ENCODE data around the gene MRGPRD.

The MRGPRD gene

DNA sequence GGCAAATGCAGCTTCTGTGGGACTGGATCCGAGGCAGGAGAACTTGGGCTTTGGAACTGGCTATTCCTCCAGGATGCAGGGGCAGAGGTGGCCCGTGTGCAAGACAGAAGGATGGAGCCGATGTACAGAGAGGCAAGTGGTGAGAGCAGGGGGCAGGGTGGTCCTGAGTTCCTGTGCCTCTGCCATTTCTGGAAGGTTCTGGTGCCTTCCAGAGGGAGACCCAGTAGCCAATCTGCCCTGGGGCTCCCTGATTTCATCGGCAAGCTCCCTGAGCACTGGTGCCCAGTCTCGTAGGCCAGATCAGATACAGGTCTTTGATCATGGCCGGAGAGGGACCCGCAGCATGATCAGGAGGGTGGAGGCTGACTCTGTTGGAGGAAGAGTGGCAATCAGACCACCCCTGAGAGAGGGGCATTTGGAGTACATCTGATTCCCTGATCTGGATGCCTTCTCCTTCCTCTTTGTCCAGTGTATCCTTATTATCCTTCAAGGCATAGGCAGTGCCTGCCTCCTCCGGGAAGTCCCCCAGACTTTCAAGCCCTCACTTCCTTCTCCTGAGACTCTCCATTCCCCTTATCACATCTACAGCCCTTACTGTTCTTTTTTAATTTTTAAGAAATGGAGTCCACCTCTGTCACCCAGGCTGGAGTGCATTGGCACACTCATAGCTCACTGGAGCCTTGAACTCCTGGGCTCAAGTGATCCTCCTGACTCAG lies 9.7 kb downstream of the MRGPRD start:
- in situ Hi-C loops (cut with MboI; ENCODE audit: low sequenced_read_pairs, unreplicated experiment) = no loop called here
- DNase-seq (ENCODE audit: low spot score) = no peak
- TF ChIP-seq, protein P1, sequence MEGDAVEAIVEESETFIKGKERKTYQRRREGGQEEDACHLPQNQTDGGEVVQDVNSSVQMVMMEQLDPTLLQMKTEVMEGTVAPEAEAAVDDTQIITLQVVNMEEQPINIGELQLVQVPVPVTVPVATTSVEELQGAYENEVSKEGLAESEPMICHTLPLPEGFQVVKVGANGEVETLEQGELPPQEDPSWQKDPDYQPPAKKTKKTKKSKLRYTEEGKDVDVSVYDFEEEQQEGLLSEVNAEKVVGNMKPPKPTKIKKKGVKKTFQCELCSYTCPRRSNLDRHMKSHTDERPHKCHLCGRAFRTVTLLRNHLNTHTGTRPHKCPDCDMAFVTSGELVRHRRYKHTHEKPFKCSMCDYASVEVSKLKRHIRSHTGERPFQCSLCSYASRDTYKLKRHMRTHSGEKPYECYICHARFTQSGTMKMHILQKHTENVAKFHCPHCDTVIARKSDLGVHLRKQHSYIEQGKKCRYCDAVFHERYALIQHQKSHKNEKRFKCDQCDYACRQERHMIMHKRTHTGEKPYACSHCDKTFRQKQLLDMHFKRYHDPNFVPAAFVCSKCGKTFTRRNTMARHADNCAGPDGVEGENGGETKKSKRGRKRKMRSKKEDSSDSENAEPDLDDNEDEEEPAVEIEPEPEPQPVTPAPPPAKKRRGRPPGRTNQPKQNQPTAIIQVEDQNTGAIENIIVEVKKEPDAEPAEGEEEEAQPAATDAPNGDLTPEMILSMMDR (IDR thresholded peaks at IDR 0.05; ENCODE audit: borderline replicate concordance, control extremely low read depth, extremely low read depth, insufficient read depth, missing control alignments) = no peak

DNA sequence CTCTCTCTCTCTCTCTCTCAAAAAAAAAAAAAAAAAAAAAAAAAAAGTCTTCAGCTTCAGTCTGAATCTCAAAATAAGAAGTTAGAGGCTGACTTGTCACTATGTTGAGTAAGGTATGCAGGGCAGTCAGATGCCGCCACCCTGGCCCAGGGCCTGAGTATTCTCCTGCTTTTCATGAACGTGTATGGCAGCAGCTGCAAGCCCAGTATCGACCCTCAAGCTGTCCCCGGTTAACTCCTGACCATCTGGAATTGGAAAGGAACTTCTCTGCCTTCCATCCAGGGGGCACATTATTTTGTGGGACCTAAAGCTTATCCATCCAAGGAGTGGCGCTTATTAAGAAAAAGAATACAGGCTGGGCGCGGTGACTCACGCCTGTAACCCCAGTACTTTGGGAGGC lies 11.4 kb downstream of the MRGPRD start:
- TF ChIP-seq, protein P1 (IDR thresholded peaks at IDR 0.05; ENCODE audit: borderline replicate concordance, control extremely low read depth, extremely low read depth, insufficient read depth, missing control alignments) = no peak
- in situ Hi-C loops (cut with MboI; ENCODE audit: low sequenced_read_pairs, unreplicated experiment) = no loop called here
- no peak for DNase-seq (ENCODE audit: low spot score)

DNA sequence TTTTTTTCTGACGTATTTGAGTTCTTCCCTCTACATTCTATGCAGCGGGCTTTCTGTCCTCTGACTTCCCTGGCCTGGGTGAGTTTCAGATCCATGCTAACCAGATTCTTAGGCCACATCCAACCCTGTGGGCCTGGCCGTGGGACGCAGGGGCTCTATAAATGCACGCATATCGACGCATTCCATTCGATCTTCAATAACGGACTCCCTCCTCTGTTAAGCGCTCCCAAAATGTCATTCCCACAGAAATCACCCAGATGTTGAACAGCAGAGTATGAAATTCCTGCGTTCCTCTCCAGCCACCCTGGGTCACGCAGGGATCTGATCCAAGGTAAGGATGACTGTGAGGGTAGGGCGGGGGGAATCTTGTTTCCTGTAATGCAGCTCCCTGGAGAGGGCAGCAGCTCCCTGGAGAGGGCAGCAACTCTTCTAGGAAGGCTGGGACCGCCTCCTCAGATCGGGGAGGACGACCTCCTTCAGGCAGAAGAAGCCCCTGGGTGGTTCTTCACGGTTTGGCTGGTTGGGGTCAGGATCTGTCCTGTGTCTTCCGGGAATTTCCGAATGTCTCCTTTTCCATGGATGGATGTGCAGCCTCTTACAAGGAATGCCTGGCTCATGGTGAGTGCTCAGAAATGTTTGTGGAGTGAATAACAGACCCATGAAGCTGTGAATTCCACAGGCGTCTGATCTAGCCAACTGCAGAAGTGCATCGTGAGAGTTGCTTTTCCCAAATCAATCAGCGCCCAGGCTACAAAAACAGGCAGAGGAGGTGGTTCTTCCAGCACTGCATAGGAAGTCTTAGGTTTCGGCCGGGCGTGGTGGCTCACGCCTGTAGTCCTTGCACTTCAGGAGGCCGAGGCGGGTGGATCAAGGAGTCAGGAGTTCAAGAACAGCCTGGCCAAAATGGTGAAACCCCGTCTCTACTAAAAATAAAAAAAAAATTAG lies 12.2 kb downstream of the MRGPRD start:
- in situ Hi-C loops (cut with MboI; ENCODE audit: low sequenced_read_pairs, unreplicated experiment) = no loop called here
- DNase-seq (ENCODE audit: low spot score) = no peak

DNA sequence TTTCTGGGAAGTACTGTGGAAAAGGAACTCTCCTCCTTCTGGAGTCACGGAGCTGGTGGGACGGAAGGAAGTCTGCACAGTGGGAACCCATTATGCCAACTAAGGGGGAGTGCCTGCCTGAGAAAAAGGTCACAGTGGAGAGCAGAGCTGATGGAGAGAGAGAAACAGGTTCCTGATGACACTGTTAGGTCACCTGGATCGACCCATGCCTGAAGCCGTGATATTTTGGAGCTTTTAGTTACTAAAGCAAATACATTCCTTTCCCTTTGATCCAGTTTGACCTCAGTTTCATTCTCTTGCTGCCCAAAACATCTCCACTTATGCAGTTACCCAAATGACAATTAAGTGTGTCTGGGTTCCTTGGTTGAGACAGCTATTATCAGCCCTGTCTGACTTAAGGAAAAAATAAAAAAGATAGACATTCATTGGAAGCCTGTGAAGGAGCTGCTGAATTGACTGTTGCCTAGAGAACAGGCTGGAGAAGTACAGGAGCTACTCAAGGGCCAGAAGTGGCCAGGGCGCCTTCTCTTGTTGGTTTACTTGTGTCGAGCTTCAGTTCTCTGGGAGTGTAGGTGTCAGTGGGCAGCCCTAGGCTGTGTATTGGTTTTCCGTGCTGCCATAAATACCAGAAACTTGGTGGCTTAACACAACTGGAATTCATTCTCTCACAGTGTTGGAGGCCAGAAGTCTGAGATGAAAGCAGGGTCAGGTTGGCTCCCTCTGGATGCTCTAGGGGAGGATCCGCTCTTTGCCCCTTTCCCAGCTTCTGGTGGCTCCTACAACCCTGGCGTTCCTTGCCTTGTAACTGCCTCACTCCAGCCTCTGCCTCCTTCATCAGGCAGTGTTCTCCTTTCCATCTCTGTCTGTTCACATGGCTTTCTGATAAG lies 13.6 kb downstream of the MRGPRD start:
- in situ Hi-C loops (cut with MboI; ENCODE audit: low sequenced_read_pairs, unreplicated experiment) = no loop called here
- DNase-seq (ENCODE audit: low spot score) = no peak
- TF ChIP-seq, protein P1 (IDR thresholded peaks at IDR 0.05; ENCODE audit: borderline replicate concordance, control extremely low read depth, extremely low read depth, insufficient read depth, missing control alignments) = no peak

More for the DNA sequence above, 12.2 kb downstream of the MRGPRD start:
- TF ChIP-seq, protein P1 (IDR thresholded peaks at IDR 0.05; ENCODE audit: borderline replicate concordance, control extremely low read depth, extremely low read depth, insufficient read depth, missing control alignments) = no peak

DNA sequence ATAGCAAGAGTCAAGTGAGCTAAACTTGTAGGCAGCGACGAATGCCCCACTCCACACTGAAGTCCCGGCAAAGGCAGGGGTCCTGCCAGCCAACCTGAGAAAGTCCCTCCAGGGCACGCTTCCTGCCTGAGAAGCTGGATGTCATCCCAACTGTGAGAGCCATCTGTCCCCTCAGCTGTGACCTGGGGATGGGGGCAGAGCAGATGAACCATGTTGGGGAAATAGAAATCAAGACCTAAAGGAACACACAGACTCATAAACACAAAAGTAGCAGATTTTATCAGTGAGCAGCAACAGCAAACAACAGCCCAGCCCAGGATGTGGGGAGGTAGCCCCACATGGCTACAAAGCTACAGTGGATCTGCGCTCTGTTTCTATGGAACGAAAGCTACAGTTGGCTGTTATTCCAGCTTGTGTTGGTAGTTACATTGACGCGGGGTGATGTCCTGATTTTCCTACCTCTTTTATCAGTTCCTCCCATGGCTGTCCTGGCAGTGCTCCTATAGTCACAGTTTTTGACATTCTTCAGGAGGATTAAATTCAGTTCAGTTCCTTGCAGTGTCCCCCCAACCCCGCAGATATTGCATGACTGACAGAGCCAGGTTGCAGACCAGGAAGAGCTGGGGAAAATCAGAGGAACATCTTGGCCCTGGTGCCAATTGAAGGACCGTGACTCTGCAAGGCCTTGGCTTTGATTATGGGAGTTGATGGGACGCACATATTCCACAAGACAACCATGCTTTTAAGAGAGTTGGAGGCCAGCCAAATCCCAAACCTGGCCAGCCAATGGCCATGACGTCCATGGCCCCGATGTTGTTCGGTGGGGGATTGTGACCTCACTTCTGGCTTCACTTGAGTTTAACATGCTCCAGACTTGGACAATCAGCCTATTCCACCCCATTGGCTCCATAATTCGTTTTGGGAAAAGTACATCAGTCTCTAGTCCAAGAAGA lies 14.6 kb downstream of the MRGPRD start:
- no peak for DNase-seq (ENCODE audit: low spot score)
- TF ChIP-seq, protein P1 (IDR thresholded peaks at IDR 0.05; ENCODE audit: borderline replicate concordance, control extremely low read depth, extremely low read depth, insufficient read depth, missing control alignments) = no peak
- in situ Hi-C loops (cut with MboI; ENCODE audit: low sequenced_read_pairs, unreplicated experiment) = no loop called here

Measured in GM13976 (cell line).